SK-N-SH (cell line): ENCODE results near the gene NTRK2. TPM values are rescaled to one million over a fixed set of nuclear protein-coding genes. Genes with fewer than 3 reads are reported as not detected.

Source experiments
- CTCF ChIA-PET: fragments of 300-600, 350-600 bp; formaldehyde crosslinking; extraction: SDS; loops from one replicate; lab custom pipeline; 2021; lab: Yijun Ruan, JAX
- POLR2A ChIA-PET: fragments of 350-600 bp; sonication (Branson Sonifier 250); formaldehyde crosslinking; extraction: SDS; loops from one replicate; lab custom pipeline; 2020; ENCODE audit warnings: antibody characterized with exemption, inconsistent platforms; lab: Yijun Ruan, JAX
- DNase-seq: peaks from one replicate; pipeline ENCODE4 v3.0.0; 2012
- H2AFZ ChIP-seq: fragments of 200-600 bp; sonication (generic); 2 replicates; pipeline ENCODE4 v1.8.1; 2016; ENCODE audit warnings: antibody characterized with exemption, mild to moderate bottlenecking, low read depth
- H3F3A ChIP-seq: fragments of 200-600 bp; sonication (generic); replicated peaks from 2 replicates; pipeline ENCODE3; 2016; ENCODE audit warnings: antibody characterized with exemption, mild to moderate bottlenecking; ENCODE audit not compliant: insufficient read depth
- H3K27ac ChIP-seq, 2 experiments: fragments of 200-500 bp in 1 of 2; fragments of 200-600 bp in 1 of 2; sonication (Bioruptor generic) in 1 of 2; sonication (generic), shearing (Covaris generic) in 1 of 2; 2 replicates each; pipeline versions ENCODE4 v1.5.1 to v1.6.1; 2014 to 2016; ENCODE audit warnings: low read depth in 2 of 2, inconsistent platforms in 1 of 2, low read length in 1 of 2, mild to moderate bottlenecking in 1 of 2, mixed read lengths in 1 of 2
- H3K27me3 ChIP-seq: fragments of 200-600 bp; sonication (generic), shearing (Covaris generic); 2 replicates; pipeline ENCODE4 v1.6.1; 2016; ENCODE audit warnings: mixed run types; ENCODE audit not compliant: insufficient read depth
- H3K36me3 ChIP-seq, 2 experiments: fragments of 200-500 bp in 1 of 2; fragments of 200-600 bp in 1 of 2; sonication (Bioruptor generic) in 1 of 2; sonication (generic) in 1 of 2; replicated peaks in 1 of 2; 2 replicates each; pipeline versions ENCODE3 to v1.5.1; 2014 to 2016; ENCODE audit warnings: low read length in 1 of 2, mild to moderate bottlenecking in 1 of 2; ENCODE audit not compliant: insufficient read depth in 2 of 2, control insufficient read depth in 1 of 2
- H3K4me1 ChIP-seq, 2 experiments: fragments of 200-500 bp in 1 of 2; fragments of 200-600 bp in 1 of 2; sonication (Bioruptor generic) in 1 of 2; sonication (generic), shearing (Covaris generic) in 1 of 2; 2 replicates each; pipeline versions ENCODE4 v1.5.1 to v1.6.1; 2014 to 2016; ENCODE audit warnings: low read depth in 1 of 2, low read length in 1 of 2, mixed run types in 1 of 2; ENCODE audit not compliant: insufficient read depth in 2 of 2, control insufficient read depth in 1 of 2
- H3K4me2 ChIP-seq: fragments of 200-600 bp; sonication (generic), shearing (Covaris generic); 2 replicates; pipeline ENCODE4 v1.6.1; 2017; ENCODE audit warnings: mixed run types
- H3K4me3 ChIP-seq, 2 experiments: fragments of 200-500 bp in 1 of 2; fragments of 200-600 bp in 1 of 2; sonication (Bioruptor generic) in 1 of 2; sonication (generic), shearing (Covaris generic) in 1 of 2; 2 replicates each; pipeline versions ENCODE4 v1.5.1 to v1.8.1; 2014 to 2016; ENCODE audit warnings: low read depth in 2 of 2, inconsistent platforms in 1 of 2, low read length in 1 of 2, mild to moderate bottlenecking in 1 of 2, mixed read lengths in 1 of 2, moderate library complexity in 1 of 2
- H3K79me2 ChIP-seq: fragments of 200-600 bp; sonication (generic); 2 replicates; pipeline ENCODE4 v1.8.1; 2017; ENCODE audit warnings: mild to moderate bottlenecking; ENCODE audit not compliant: insufficient read depth
- H3K9ac ChIP-seq: fragments of 200-600 bp; sonication (generic); 2 replicates; pipeline ENCODE4 v1.6.1; 2017; ENCODE audit warnings: mixed run types
- H3K9me2 ChIP-seq: fragments of 200-600 bp; sonication (generic); 2 replicates; pipeline ENCODE4 v1.6.1; 2017; ENCODE audit warnings: mixed run types
- H3K9me3 ChIP-seq: fragments of 200-600 bp; sonication (generic); 2 replicates; pipeline ENCODE4 v1.6.1; 2017; ENCODE audit warnings: mixed run types, mild to moderate bottlenecking, moderate library complexity
- H4K20me1 ChIP-seq: fragments of 200-600 bp; sonication (generic); 2 replicates; pipeline ENCODE4 v1.6.1; 2017; ENCODE audit warnings: mild to moderate bottlenecking, mixed run types; ENCODE audit not compliant: insufficient read depth
- FOSL2 ChIP-seq: IDR thresholded peaks from 2 replicates; pipeline ENCODE4 v1.4.0; 2012; ENCODE audit warnings: low read depth, mild to moderate bottlenecking, moderate library complexity, borderline replicate concordance
- POLR2AphosphoS5 ChIP-seq: IDR thresholded peaks from 2 replicates; pipeline ENCODE4 v1.6.1; 2012; ENCODE audit warnings: low read depth, low read length
- REST ChIP-seq: IDR thresholded peaks from 2 replicates; pipeline ENCODE4 v1.6.1; 2012; ENCODE audit warnings: mild to moderate bottlenecking, low read depth, low read length, moderate library complexity
- RFX5 ChIP-seq: IDR thresholded peaks from 2 replicates; pipeline ENCODE4 v1.6.1; 2012; ENCODE audit warnings: mild to moderate bottlenecking, improper control_type of control experiment, low read length
- TCF12 ChIP-seq: IDR thresholded peaks from 2 replicates; pipeline ENCODE4 v1.4.0; 2012
- WGBS: methylation state at CpG from one replicate; pipeline ENCODE4 v1.1.6; 2017; ENCODE audit warnings: low lambda C conversion rate; 5-methylcytosine and 5-hydroxymethylcytosine counted together
- polyA plus RNA-seq, 3 experiments: library from polyadenylated mRNA; depleted of rRNA; stranded (reverse); fragments of >200 nt; gene quantifications; 2 replicates each; pipeline ENCODE4 v1.2.3, GENCODE V29; 2012
- TF ChIP-seq, protein P1 (sequence below): fragments of 200-600 bp; sonication (generic); IDR thresholded peaks from 2 replicates; pipeline ENCODE4 v1.6.1; 2017; ENCODE audit warnings: antibody characterized with exemption, mild to moderate bottlenecking, moderate library complexity

The NTRK2 gene
- polyA plus RNA-seq, 1 of the 3 experiments (the other 2 are of a cell fraction), result 0.05 TPM

DNA sequence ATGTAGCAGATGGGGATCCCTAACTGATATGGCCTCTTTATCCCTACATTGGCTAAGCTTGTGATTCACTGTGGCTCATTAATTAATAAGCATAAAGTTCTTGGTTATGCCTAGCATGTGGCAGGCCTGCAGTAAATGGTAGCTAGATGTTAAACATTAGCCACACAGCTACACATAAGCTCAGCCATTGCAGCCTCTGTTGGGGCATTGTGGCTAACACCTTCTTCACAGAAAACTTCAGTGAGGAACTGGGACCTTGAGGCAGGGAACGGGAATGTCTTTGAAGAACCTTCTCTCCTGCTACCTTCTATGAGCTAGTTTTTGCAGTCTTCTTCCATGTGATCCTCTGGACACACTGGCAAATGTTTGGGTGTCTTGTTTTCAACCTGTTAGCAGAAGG lies 338.2 kb downstream of the NTRK2 start (continued):
- TF ChIP-seq, protein P1, sequence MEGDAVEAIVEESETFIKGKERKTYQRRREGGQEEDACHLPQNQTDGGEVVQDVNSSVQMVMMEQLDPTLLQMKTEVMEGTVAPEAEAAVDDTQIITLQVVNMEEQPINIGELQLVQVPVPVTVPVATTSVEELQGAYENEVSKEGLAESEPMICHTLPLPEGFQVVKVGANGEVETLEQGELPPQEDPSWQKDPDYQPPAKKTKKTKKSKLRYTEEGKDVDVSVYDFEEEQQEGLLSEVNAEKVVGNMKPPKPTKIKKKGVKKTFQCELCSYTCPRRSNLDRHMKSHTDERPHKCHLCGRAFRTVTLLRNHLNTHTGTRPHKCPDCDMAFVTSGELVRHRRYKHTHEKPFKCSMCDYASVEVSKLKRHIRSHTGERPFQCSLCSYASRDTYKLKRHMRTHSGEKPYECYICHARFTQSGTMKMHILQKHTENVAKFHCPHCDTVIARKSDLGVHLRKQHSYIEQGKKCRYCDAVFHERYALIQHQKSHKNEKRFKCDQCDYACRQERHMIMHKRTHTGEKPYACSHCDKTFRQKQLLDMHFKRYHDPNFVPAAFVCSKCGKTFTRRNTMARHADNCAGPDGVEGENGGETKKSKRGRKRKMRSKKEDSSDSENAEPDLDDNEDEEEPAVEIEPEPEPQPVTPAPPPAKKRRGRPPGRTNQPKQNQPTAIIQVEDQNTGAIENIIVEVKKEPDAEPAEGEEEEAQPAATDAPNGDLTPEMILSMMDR, result no peak

- CTCF ChIA-PET, result no interaction called here
- no peaks in the 10 kb centered on the region for H4K20me1 ChIP-seq
- WGBS, result 47% methylated on average over 3 of the region's 3 CpGs
- no peaks in the 10 kb centered on the region for H3K27me3 ChIP-seq
- H3K36me3 ChIP-seq, result no peaks in the 10 kb centered on the region
- H3F3A ChIP-seq, result no peaks in the 10 kb centered on the region
- H3K9me2 ChIP-seq, result no peaks in the 10 kb centered on the region
- no peak for TF ChIP-seq RFX5
- no peaks in the 10 kb centered on the region for H3K4me1 ChIP-seq
- DNase-seq, result no peak
- no peaks in the 10 kb centered on the region for H3K79me2 ChIP-seq
- H3K9ac ChIP-seq, result no peak overlapping the region
- no peak overlapping the region for H2AFZ ChIP-seq
- no peak overlapping the region for H3K27ac ChIP-seq
- POLR2A ChIA-PET, result no interaction called here
- H3K4me2 ChIP-seq, result no peak overlapping the region
- H3K9me3 ChIP-seq, result no peaks in the 10 kb centered on the region
- no peak overlapping the region for H3K4me3 ChIP-seq
Observed at GRCh38 chr9:85008215-85008614, 338.7 kb downstream of the NTRK2 start.

GRCh38 chr9:85009251-85009650 lies 339.7 kb downstream of the NTRK2 start:
- no peaks in the 10 kb centered on the region for H3K9me2 ChIP-seq
- H3K4me2 ChIP-seq, result no peak overlapping the region
- no peak overlapping the region for H3K4me3 ChIP-seq
- no peaks in the 10 kb centered on the region for H3K27me3 ChIP-seq
- H3K9ac ChIP-seq, result no peak overlapping the region
- no peaks in the 10 kb centered on the region for H3F3A ChIP-seq
- H3K27ac ChIP-seq, result no peak overlapping the region
- no peaks in the 10 kb centered on the region for H3K36me3 ChIP-seq
- TF ChIP-seq POLR2AphosphoS5, result no peak
- no peaks in the 10 kb centered on the region for H3K4me1 ChIP-seq
- 50% methylated on average over 1 of the region's 1 CpG for WGBS
- DNase-seq, result no peak
- ChIA-PET CTCF (interaction anchor here (1.1 kb wide), 1 partner anchor 11 kb away, joined by 3 read pairs; no protein-coding TSS in a partner anchor), POLR2A (no interaction called here)
- no peak overlapping the region for H2AFZ ChIP-seq
- H4K20me1 ChIP-seq, result no peaks in the 10 kb centered on the region
- H3K79me2 ChIP-seq, result no peaks in the 10 kb centered on the region
- H3K9me3 ChIP-seq, result no peaks in the 10 kb centered on the region

DNA sequence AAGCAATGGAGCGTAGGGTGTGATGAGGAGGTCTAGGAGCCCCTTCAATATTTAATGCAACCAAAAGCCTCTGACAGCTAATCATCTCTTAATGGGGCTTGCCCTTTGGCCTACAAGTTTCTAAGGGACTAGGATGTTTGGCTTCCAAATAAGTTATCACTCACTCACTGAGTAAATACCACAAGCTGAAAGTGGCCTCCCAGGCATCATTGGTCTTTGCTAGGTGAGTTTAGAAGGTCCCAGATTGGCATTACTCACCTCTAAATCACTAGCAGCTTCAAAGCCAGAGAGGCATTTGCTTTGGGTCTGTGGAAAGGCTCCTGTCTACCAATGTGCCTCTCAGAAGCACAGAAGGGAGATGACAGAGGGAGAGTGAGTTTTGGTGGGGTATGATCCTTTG lies 344.2 kb downstream of the NTRK2 start:
- Histone ChIP-seq H3K9ac (no peak overlapping the region), H3K27me3 (no peaks in the 10 kb centered on the region), H3K4me2 (no peak overlapping the region), H3F3A (no peaks in the 10 kb centered on the region), H3K9me2 (no peaks in the 10 kb centered on the region), H2AFZ (no peak overlapping the region), H3K9me3 (no peaks in the 10 kb centered on the region), H3K4me1 (no peaks in the 10 kb centered on the region), H3K27ac (no peak overlapping the region), H3K36me3 (no peaks in the 10 kb centered on the region), H3K4me3 (no peak overlapping the region), H4K20me1 (no peaks in the 10 kb centered on the region), H3K79me2 (no peaks in the 10 kb centered on the region)
- POLR2A ChIA-PET, result no interaction called here
- TF ChIP-seq REST (no peak), FOSL2 (no peak), TCF12 (no peak)
- TF ChIP-seq, protein P1, result no peak
- no peak for DNase-seq
- CTCF ChIA-PET, result no interaction called here
- 22% methylated on average over 1 of the region's 1 CpG for WGBS
